ENCODE results near the gene ACER3.
"Not testable (repeated sequence)": the region's sequence is repeated elsewhere in the genome, so short reads cannot be mapped to it uniquely, and the experiment has no call there.

Gene ACER3

DNA sequence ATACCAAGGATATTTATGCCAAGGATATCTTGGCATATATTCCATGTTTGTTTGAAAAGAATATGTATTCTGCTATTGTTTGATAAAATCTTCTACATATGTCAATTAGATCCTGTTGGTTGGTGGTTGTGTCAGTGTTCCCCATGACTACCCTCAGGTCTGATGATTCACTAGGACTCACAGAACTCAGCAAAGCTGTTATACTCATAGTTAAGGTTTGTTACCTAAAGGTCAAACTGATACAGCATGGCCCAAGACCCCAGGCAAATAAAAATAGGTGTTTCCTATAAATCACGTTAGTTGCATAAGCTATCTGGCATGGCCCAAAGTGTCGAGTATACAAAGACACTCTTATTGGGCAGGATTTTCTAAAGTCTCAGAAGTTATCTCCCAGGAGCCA, 143.2 kb downstream of the ACER3 start:
- DNase-seq: no peak

DNA sequence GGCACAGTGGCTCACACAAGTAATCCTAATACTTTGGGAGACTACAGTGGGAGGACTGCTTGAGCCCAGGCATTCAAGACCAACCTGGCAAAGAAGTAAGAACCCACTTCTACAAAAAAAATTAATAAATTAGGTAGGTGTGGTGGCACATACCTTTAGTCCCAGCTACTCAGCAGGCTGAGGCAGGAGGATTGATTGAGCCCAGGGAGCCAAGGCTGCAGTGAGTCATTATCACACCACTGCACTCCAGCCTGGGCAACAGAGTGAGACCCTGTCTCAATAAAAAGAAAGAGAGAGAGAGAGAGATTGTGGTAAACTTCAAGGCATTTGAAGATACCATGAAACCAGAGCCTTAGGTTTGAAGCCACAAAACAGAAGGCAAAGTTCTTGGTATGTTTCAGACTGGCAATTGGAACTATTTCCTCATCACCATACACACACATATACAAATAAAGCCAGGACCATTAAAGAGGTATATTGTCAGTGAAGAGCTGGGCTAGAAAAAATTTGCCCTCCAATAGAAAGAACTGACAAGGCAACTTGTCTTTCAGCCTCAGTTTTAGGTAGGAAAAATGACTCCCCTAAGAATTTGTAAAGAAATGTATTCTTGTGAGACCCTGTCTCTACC, 148.9 kb downstream of the ACER3 start:
- no peak for DNase-seq

- DNase-seq: no peak
These were observed 154.0 kb downstream of the ACER3 start for GRCh38 chr11:77014669-77015068.

GRCh38 chr11:77018396-77018924, 157.7 kb downstream of the ACER3 start:
- DNase-seq: not testable (repeated sequence)

DNA sequence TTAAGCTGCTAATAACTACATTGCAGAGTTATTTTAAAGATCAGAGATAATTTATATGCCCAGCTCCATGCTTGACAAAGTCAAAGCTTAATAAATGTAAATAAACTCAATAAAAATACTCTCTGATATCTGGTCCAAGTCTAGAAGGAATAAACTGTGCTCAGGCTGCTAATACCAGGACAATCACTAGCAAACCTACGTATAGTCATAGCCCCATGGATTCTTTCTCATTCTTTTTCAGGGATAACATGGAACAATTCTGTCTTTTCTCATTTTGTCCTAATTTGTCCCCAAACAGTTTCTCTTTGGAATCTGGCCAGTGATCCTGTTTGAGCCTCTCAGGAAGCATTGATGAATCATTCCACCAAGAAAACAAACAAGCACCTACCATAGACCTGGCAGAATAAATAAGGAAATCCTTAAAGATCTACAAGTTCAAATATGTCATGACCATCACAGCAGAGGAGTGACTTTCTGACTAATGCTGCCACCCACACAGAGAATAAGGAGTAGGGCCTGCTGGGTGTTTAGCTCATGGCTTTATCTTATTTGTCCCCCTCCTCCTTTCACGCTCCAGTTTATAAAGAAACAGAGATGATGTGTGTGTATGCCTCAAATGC, 159.4 kb downstream of the ACER3 start:
- DNase-seq: no peak

DNA sequence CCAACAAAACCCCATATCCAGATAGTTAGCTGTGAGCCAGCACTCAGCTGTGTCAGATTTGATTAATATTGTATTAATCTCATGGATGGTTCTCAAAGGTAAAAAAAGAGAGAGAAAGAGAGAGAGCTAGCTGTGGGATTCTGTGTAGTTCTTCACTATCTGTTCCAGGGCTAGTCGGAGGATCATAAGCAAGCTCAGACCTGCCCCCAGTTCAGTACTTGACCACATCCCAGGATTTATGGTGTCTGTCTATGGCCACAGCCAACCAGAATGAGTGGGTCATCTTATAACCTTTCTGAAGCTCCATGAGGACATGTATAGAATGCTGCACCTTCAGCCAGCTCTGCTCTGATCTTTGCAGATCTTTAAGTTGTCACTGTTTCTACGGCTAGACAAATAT, 160.0 kb downstream of the ACER3 start:
- DNase-seq: no peak

DNA sequence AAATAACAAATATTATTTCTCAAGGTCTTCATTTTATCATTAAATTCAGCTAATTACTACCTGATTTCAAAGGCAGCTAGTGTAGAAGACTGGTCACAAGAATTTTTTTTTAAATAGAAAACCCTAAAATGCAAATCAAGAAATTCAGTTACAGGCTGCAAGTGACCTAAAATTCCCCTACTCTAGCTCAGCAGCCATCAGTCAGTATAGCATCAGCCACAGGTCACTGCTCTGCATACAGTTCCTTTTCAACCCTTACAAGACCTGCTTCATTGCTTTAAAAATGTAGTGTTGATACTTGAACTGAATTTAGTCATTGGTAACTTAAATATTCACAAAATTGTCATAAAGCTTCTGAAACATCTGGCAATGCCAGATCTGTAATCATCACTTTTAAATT, 164.0 kb downstream of the ACER3 start:
- no peak for DNase-seq

- DNase-seq: no peak
These were observed 165.5 kb downstream of the ACER3 start for GRCh38 chr11:77026221-77026620.

GRCh38 chr11:77026743-77027142, 166.0 kb downstream of the ACER3 start:
- DNase-seq: no peak

GRCh38 chr11:77027275-77027674, 166.6 kb downstream of the ACER3 start:
- no peak for DNase-seq

- no peak for DNase-seq
These were observed 169.1 kb downstream of the ACER3 start for GRCh38 chr11:77029829-77030228.

DNA sequence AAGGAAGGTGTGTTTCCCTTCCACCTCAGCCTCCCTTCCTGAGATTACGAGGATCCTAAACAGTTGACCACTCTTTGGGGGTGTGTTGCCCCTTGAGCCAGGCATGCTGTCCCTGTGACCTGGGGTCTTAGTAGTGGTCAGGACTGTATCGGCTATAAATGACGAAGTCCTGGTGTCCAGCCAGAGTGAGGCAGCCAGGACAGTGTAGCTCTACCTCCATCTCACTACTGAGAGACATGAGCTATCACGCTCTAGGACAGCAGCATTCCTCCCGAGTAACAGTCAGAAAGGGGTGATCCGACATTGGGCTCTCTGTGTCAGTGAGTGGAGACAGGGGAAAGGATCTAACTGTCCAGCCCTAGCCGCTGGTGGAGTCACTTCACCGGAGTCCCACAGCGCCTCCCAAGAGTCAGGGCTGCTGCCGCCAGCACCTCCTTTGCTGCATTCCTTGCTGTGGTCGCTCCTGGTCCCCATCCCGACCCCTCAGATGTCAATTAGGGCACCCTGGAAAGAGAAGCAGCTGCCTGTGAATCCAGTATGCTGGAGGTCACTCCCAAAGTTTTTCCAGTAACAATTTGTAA, 170.2 kb downstream of the ACER3 start:
- DNase-seq: no peak

DNA sequence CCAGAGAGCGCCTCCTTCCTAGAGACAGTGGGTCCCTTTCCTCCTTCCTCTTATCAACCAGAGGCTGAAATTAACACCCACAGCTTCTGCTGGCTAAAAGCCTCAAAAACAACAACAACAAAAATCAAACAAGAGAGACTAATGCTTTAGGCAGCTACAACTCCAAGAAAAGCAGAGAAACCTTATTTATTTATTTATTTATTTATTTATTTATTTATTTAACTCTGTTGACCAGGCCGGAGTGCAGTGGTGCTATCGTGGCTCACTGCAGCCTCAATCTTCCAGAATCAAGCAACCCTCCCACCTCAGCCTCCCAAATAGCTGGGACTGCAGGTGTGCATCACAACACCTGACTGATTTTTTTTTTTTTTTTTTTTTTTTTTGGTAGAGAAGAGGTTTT, 170.9 kb downstream of the ACER3 start:
- DNase-seq: no peak

DNA sequence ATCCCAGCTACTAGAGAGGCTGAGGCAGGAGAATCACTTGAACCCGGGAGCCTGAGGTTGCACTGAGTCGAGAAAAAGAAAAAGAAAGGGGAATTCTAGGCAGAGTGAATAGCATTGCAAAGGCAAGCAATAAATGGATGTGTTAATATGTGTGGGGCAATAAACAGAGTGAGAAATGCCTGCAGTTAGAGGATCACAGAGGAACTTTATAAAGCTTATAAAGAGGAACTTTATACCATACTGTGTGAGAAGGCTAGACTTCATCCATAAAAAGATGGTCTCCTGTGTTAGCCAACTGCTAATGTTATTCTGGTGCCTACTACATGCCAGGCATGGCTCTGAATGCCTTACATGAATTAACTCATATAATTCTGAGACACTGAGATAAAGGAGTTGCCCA, 174.3 kb downstream of the ACER3 start:
- DNase-seq: no peak

- no peak for DNase-seq
These were observed 174.9 kb downstream of the ACER3 start for GRCh38 chr11:77035580-77035979.

GRCh38 chr11:77036398-77036797, 175.7 kb downstream of the ACER3 start:
- DNase-seq: no peak

DNA sequence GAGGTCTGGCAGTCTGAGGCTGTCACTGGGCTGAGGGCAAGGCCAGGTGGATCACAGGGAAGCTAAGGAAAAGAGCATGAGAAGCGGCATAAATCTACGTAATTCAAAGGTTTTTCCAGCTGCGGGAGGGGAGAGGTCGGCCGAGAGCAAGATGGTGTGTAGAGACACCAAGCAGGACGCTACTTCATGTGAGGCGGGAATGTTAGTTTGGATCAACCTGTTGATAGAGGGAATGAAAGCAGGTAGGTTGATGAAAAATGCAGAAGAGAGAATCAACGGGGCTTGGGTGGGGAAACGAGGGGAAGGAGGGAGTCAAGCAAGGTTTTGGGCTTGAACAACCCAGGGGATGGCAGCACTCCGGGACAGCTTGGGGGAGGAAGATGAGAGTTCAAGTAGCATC, 176.3 kb downstream of the ACER3 start:
- DNase-seq: no peak

DNA sequence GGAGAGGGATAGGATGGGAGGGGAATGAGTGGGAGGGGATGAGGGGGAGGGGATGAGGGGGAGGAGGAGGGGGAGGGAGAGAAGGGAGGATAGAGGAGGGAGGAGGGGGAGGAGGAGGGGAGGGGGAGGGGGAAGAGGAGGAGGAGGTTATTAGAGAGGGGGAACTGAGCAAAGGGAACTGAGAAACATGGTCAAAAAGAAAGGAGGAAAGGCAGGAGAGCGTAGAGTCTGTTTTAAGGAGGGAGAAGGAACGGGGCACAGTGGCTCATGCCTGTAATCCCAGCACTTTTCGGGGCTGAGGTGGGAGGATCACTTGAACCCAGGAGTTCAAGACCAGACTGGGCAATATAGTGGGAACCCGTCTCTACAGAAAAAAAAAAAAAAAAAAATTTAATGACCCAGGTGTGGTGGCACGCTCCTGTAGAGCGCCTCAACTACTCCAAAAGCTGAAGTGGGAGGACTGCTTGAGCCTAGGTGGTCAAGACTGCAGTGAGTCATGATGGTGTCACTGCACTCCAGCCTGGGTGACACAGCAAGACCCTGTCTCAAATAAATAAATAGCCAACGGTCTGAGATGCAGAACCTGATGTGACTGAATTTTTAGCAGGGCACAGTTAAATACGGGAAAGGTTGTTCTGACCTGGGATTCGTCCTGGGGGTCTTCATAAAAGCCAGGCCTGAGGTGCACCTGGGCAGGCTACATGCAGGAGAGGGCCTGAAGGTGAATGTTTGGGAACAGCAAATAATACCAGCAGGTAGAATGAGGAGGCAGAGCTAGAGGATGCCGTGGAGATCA, 177.5 kb downstream of the ACER3 start:
- DNase-seq: no peak

DNA sequence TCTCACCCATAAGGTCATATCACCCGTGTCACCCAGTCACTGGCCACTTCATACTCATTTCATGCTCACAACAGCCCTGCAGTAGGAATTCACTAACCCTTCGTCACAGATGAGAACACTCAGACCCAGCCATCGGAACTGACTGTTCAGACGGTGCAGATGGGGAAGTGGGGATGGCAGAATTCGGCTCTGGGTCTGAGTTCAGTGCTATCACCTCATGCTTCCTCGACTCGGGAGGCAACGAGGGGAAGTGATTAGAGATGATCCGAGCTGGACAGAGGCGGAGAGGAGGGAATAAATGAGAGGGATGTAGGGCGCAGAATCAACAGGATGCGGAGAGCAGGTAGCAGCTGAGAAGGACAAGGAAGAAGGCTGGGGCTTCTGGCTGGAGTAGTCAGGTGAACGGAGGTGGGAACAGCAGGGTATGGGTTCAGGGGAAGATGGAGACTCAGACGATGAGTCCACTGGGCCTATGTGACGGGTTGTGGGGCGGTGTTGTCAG, 178.2 kb downstream of the ACER3 start:
- no peak for DNase-seq

DNA sequence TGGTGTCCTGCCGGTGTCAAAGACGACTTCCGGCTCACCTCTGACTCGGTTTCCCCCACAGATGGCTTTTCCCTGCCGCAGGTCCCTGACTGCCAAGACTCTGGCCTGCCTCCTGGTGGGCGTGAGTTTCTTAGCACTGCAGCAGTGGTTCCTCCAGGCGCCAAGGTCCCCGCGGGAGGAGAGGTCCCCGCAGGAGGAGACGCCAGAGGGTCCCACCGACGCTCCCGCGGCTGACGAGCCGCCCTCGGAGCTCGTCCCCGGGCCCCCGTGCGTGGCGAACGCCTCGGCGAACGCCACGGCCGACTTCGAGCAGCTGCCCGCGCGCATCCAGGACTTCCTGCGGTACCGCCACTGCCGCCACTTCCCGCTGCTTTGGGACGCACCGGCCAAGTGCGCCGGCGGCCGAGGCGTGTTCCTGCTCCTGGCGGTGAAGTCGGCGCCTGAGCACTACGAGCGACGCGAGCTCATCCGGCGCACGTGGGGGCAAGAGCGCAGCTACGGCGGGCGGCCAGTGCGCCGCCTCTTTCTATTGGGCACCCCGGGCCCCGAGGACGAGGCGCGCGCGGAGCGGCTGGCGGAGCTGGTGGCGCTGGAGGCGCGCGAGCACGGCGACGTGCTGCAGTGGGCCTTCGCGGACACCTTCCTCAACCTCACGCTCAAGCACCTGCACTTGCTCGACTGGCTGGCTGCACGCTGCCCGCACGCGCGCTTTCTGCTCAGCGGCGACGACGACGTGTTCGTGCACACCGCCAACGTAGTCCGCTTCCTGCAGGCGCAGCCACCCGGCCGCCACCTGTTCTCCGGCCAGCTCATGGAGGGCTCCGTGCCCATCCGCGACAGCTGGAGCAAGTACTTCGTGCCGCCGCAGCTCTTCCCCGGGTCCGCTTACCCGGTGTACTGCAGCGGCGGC, 179.0 kb downstream of the ACER3 start:
- peak; percentile 24 for DNase-seq

DNA sequence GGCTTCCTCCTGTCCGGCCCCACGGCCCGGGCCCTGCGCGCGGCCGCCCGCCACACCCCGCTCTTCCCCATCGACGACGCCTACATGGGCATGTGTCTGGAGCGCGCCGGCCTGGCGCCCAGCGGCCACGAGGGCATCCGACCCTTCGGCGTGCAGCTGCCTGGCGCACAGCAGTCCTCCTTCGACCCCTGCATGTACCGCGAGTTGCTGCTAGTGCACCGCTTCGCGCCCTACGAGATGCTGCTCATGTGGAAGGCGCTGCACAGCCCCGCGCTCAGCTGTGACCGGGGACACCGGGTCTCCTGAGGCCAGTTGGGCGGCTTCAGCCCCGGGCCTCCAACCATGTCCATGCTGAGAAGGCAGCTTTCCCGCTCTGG, 179.7 kb downstream of the ACER3 start:
- no peak for DNase-seq

DNA sequence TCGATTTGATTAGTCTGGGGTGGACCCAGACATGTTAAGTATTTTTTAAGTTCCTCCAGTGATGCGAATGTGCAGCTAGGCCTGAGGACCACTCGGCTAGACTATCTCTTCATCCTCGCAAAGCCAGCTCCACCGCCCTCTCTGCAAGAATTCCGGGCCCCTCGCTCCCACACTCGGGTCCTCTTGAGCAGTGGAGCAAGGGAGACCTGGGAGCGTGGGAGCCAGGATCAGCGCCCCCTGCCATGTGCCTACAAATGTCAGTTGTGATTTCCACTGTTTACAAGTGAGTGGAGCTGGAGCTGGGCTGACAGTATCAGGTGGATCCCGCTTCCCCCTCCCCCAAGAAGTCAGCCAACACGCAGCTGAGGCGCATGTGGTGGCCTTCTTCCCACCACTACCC, 180.2 kb downstream of the ACER3 start:
- DNase-seq: no peak

Measured in activated naive CD4-positive, alpha-beta T cell treated with anti-CD3 and anti-CD28 coated beads, Interleukin-2, amount 50 U/mL, for 16 hours (primary cell).